PC-9 (cell line): ENCODE measurements around the gene OR2V1. TPM values are rescaled to one million over a fixed set of nuclear protein-coding genes. Genes with fewer than 3 reads are reported as not detected.

ENCODE experiments used
- BruUV-seq: library from RNA; stranded (reverse); fragments of 400-500 nt; replicated peaks from 2 replicates; lab custom pipeline; 2021; lab: Mats Ljungman, UMichigan
- CTCF ChIA-PET: fragments of 300-600 bp; sonication (Branson Sonifier 250); formaldehyde crosslinking; loops from one replicate; lab custom pipeline; 2022; ENCODE audit warnings: antibody characterized with exemption; lab: Charles Lee
- POLR2A ChIA-PET: fragments of 300-600 bp; sonication (Branson Sonifier 250); formaldehyde crosslinking; loops from one replicate; lab custom pipeline; 2022; ENCODE audit warnings: antibody characterized with exemption; ENCODE audit not compliant: unreplicated experiment; lab: Charles Lee
- DNase-seq, 2 experiments: peaks; one replicate each; pipeline versions ENCODE4 v3.0.0 to v3.0.0-alpha.2; 2015 to 2022; ENCODE audit warnings: mixed read lengths in 1 of 2
- H2AFZ ChIP-seq: fragments of 200-600 bp; sonication (generic); 2 replicates; pipeline ENCODE4 v1.8.1; 2017; ENCODE audit warnings: antibody characterized with exemption
- H3F3A ChIP-seq: fragments of 200-600 bp; sonication (generic); 2 replicates; pipeline ENCODE4 v1.8.1; 2017; ENCODE audit warnings: antibody characterized with exemption, mild to moderate bottlenecking, low read depth; ENCODE audit not compliant: insufficient read depth
- H3K27ac ChIP-seq: fragments of 200-600 bp; sonication (generic); 2 replicates; pipeline ENCODE4 v1.6.1; 2016; ENCODE audit warnings: mixed run types
- H3K27me3 ChIP-seq: fragments of 200-600 bp; sonication (generic); 2 replicates; pipeline ENCODE4 v1.6.1; 2016; ENCODE audit warnings: low read depth, mixed run types; ENCODE audit not compliant: insufficient read depth
- H3K36me3 ChIP-seq: fragments of 200-600 bp; sonication (generic); 2 replicates; pipeline ENCODE4 v1.6.1; 2016; ENCODE audit warnings: low read depth, mixed run types
- H3K4me1 ChIP-seq: fragments of 200-600 bp; sonication (generic); replicated peaks from 2 replicates; pipeline ENCODE4 v1.6.1; 2016; ENCODE audit warnings: mixed run types; ENCODE audit not compliant: insufficient read depth
- H3K4me2 ChIP-seq: fragments of 200-600 bp; sonication (generic); 2 replicates; pipeline ENCODE4 v1.6.1; 2017; ENCODE audit warnings: mixed run types
- H3K4me3 ChIP-seq: fragments of 200-600 bp; sonication (generic); 2 replicates; pipeline ENCODE4 v1.6.1; 2016; ENCODE audit warnings: mixed run types
- H3K79me2 ChIP-seq: fragments of 200-600 bp; sonication (generic); 2 replicates; pipeline ENCODE4 v1.6.1; 2017; ENCODE audit warnings: low read depth, mixed run types
- H3K9me2 ChIP-seq: fragments of 200-600 bp; sonication (generic); 2 replicates; pipeline ENCODE4 v1.8.1; 2017; ENCODE audit warnings: mild to moderate bottlenecking; ENCODE audit not compliant: insufficient read depth
- H3K9me3 ChIP-seq: fragments of 200-600 bp; sonication (generic); 2 replicates; pipeline ENCODE4 v1.8.1; 2016; ENCODE audit warnings: low read depth; ENCODE audit not compliant: insufficient read depth
- H4K20me1 ChIP-seq: fragments of 200-600 bp; sonication (generic); 2 replicates; pipeline ENCODE4 v1.8.1; 2017; ENCODE audit not compliant: insufficient read depth
- CTCF ChIP-seq: fragments of 200-600 bp; sonication (generic); conservative IDR thresholded peaks from 2 replicates; pipeline ENCODE4 v1.6.1; 2017; ENCODE audit warnings: mixed run types, antibody characterized with exemption, mild to moderate bottlenecking, moderate library complexity
- EZH2 ChIP-seq: fragments of 200-600 bp; sonication (generic); IDR thresholded peaks from 2 replicates; pipeline ENCODE4 v1.8.0; 2017; ENCODE audit warnings: antibody characterized with exemption, low read depth
- intact Hi-C: fragments of 100-400 bp; cut with micrococcal nuclease; formaldehyde crosslinking; loops from one replicate; pipeline ENCODE4 v1.10.0; 2022; ENCODE audit not compliant: unreplicated experiment
- total RNA-seq: library from RNA; stranded (reverse); gene quantifications from 2 replicates; pipeline ENCODE4 v1.2.3, GENCODE V29; 2021

OR2V1 gene
- total RNA-seq, 1 experiment from 2014 or later = not detected

DNA sequence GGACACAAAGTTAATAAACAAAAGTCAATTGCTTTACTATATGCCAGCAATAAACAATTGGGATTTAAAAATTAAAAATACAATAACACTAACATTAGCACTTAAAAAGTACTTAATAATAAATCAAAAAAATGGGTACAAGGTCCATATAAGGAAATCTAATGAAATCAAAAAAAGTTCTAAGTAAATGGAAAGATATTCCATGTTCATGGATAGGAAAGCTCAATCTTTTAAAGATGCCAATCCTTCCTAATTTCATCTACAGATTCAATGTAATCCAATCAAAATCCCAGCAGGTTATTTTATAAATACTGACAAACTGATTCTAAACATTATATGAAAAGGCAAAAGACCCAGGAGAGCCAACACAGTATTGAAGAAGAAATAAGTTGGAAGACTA lies 49.0 kb downstream of the OR2V1 start:
- no TSS peak for BruUV-seq
- DNase-seq = no peak
- no peak overlapping the region for H3K4me2 ChIP-seq
- intact Hi-C loops = no loop called here
- H2AFZ ChIP-seq = no peak overlapping the region
- H3K36me3 ChIP-seq = no peaks in the 10 kb centered on the region
- no peaks in the 10 kb centered on the region for H3K4me1 ChIP-seq
- no peak for TF ChIP-seq EZH2
- no peak for TF ChIP-seq CTCF
- no peaks in the 10 kb centered on the region for H3F3A ChIP-seq
- peaks cover 74% of the 10 kb centered on the region for H3K27me3 ChIP-seq
- no peaks in the 10 kb centered on the region for H3K9me3 ChIP-seq
- CTCF ChIA-PET = no interaction called here
- POLR2A ChIA-PET = no interaction called here
- H3K79me2 ChIP-seq = no peaks in the 10 kb centered on the region
- no peak overlapping the region for H3K4me3 ChIP-seq
- no peaks in the 10 kb centered on the region for H4K20me1 ChIP-seq
- H3K27ac ChIP-seq = no peak overlapping the region
- no peaks in the 10 kb centered on the region for H3K9me2 ChIP-seq

DNA sequence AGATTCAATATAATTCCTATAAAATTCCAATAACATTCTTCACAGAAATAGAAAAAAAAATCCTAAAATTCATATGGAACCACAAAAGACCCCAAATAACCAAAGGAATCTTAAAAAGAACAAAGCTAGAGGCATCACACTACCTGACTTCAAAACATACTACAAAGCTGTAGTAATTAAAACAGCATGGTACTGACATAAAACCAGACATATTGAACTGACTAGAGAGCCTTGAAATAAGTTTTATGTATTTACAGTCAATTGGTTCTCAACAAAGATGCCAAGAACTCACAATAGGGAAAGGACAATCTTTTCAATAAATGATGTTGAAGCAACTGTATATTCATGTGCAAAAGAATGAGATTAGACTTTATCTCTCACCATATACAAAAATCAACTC lies 54.0 kb downstream of the OR2V1 start:
- intact Hi-C loops = no loop called here
- H3F3A ChIP-seq = no peaks in the 10 kb centered on the region
- H3K4me1 ChIP-seq = no peaks in the 10 kb centered on the region
- no peak overlapping the region for H3K4me3 ChIP-seq
- H3K9me2 ChIP-seq = no peaks in the 10 kb centered on the region
- no TSS peak for BruUV-seq
- peaks cover 73% of the 10 kb centered on the region for H3K27me3 ChIP-seq
- no peak for DNase-seq
- no peaks in the 10 kb centered on the region for H4K20me1 ChIP-seq
- ChIA-PET CTCF (no interaction called here), POLR2A (no interaction called here)
- no peak overlapping the region for H3K27ac ChIP-seq
- no peaks in the 10 kb centered on the region for H3K36me3 ChIP-seq
- H3K9me3 ChIP-seq = no peaks in the 10 kb centered on the region
- H3K79me2 ChIP-seq = no peaks in the 10 kb centered on the region
- no peak overlapping the region for H2AFZ ChIP-seq
- TF ChIP-seq EZH2 (no peak), CTCF (no peak)
- no peak overlapping the region for H3K4me2 ChIP-seq

Other genes with a start within 250 kb of the OR2V1 start
- gene BTNL8, start 232.0 kb downstream of the OR2V1 start, total RNA-seq = not detected in 2 replicates
- not detected in 2 replicates for gene BTNL3, start 142.3 kb downstream of the OR2V1 start, total RNA-seq
- gene BTNL9, start 90.9 kb downstream of the OR2V1 start, total RNA-seq = not detected in 2 replicates
- not detected in 2 replicates for gene OR2V2, start 16.4 kb upstream of the OR2V1 start, total RNA-seq
- 9.2 and 10.4 TPM in 2 replicates for gene TRIM7, start 74.0 kb upstream of the OR2V1 start, total RNA-seq
- gene TRIM41, start 92.1 kb upstream of the OR2V1 start, total RNA-seq = 57.6 and 66.0 TPM in 2 replicates
- 2,373 and 2,766 TPM in 2 replicates for gene RACK1, start 112.7 kb upstream of the OR2V1 start, total RNA-seq
- gene TRIM52, start 130.0 kb upstream of the OR2V1 start, total RNA-seq = 15.2 and 15.7 TPM in 2 replicates
- gene OR4F3, start 236.1 kb upstream of the OR2V1 start, total RNA-seq = not detected in 2 replicates